Astrocyte (in vitro differentiated cells and primary cell): ENCODE measurements around the gene LZTFL1. TPM values are rescaled to one million over a fixed set of nuclear protein-coding genes. Genes with fewer than 3 reads are reported as not detected.

Experiments used
- DNase-seq: peaks from one replicate; pipeline ENCODE4 v3.0.0-alpha.2; 2010; ENCODE audit warnings: low read depth
- FAIRE-seq: peaks from 2 replicates; lab custom pipeline; 2011; peaks lifted over from hg19 to GRCh38; lab: Jason Lieb, UNC
- H2AFZ ChIP-seq: 2 replicates; pipeline ENCODE4 v1.6.0; 2012; ENCODE audit warnings: low read depth, low read length, inconsistent platforms
- H3K27ac ChIP-seq: 2 replicates; pipeline ENCODE4 v1.5.1; 2011; ENCODE audit warnings: low read depth, low read length, inconsistent platforms
- H3K27me3 ChIP-seq: 2 replicates; pipeline ENCODE4 v1.6.0; 2011; ENCODE audit warnings: low read length, inconsistent platforms; ENCODE audit not compliant: insufficient read depth
- H3K36me3 ChIP-seq: 2 replicates; pipeline ENCODE4 v1.5.1; 2011; ENCODE audit warnings: low read length, inconsistent platforms; ENCODE audit not compliant: insufficient read depth
- H3K4me1 ChIP-seq: 2 replicates; pipeline ENCODE4 v1.5.1; 2011; ENCODE audit warnings: low read length, inconsistent platforms; ENCODE audit not compliant: insufficient read depth
- H3K4me2 ChIP-seq: 2 replicates; pipeline ENCODE4 v1.6.0; 2012; ENCODE audit warnings: low read length, inconsistent platforms
- H3K4me3 ChIP-seq: 2 replicates; pipeline ENCODE4 v1.5.1; 2011; ENCODE audit warnings: low read depth, mild to moderate bottlenecking, low read length, inconsistent platforms; ENCODE audit not compliant: insufficient read depth
- H3K79me2 ChIP-seq: 2 replicates; pipeline ENCODE4 v1.6.0; 2012; ENCODE audit warnings: mild to moderate bottlenecking, low read length, inconsistent platforms; ENCODE audit not compliant: insufficient read depth
- H3K9ac ChIP-seq: 2 replicates; pipeline ENCODE4 v1.6.0; 2012; ENCODE audit warnings: mild to moderate bottlenecking, low read length, inconsistent platforms
- H3K9me3 ChIP-seq: 2 replicates; pipeline ENCODE4 v1.5.1; 2012; ENCODE audit warnings: low read depth, mild to moderate bottlenecking, low read length, inconsistent platforms; ENCODE audit not compliant: insufficient read depth
- H4K20me1 ChIP-seq: 2 replicates; pipeline ENCODE4 v1.6.0; 2012; ENCODE audit warnings: low read length, inconsistent platforms; ENCODE audit not compliant: insufficient read depth
- H3K27ac Mint-ChIP-seq: one replicate; pipeline ENCODE4 v1.8.0; 2021; ENCODE audit warnings: mild to moderate bottlenecking, mixed read lengths; ENCODE audit not compliant: unreplicated experiment
- H3K27me3 Mint-ChIP-seq: one replicate; pipeline ENCODE4 v1.8.0; 2021; ENCODE audit warnings: low read depth, mixed read lengths; ENCODE audit not compliant: unreplicated experiment
- H3K36me3 Mint-ChIP-seq: one replicate; pipeline ENCODE4 v1.8.0; 2021; ENCODE audit warnings: low read depth, mixed read lengths; ENCODE audit not compliant: unreplicated experiment
- H3K4me1 Mint-ChIP-seq: one replicate; pipeline ENCODE4 v1.8.0; 2021; ENCODE audit warnings: low read depth, mixed read lengths; ENCODE audit not compliant: unreplicated experiment
- H3K4me3 Mint-ChIP-seq: one replicate; pipeline ENCODE4 v1.8.0; 2021; ENCODE audit warnings: mild to moderate bottlenecking, moderate library complexity, mixed read lengths; ENCODE audit not compliant: unreplicated experiment
- H3K9me3 Mint-ChIP-seq: one replicate; pipeline ENCODE4 v1.8.0; 2021; ENCODE audit warnings: mild to moderate bottlenecking, mixed read lengths; ENCODE audit not compliant: unreplicated experiment
- CTCF ChIP-seq: IDR thresholded peaks from 2 replicates; pipeline ENCODE4 v1.5.1; 2011; ENCODE audit warnings: low read depth, mild to moderate bottlenecking, inconsistent platforms, low read length, moderate library complexity; ENCODE audit not compliant: insufficient read depth
- EZH2 ChIP-seq: IDR thresholded peaks from 2 replicates; pipeline ENCODE4 v1.6.1; 2012; ENCODE audit warnings: mild to moderate bottlenecking, low read length, inconsistent platforms; ENCODE audit not compliant: insufficient read depth
- total RNA-seq: library from RNA; stranded (reverse); gene quantifications from 2 replicates; pipeline ENCODE4 v1.2.1, GENCODE V29; 2021

Gene LZTFL1
- total RNA-seq, 1 donor from 2014 or later, result 20.6 TPM

GRCh38 chr3:45868213-45868612 is 26.3 kb upstream of the LZTFL1 start:
- H3K27me3 ChIP-seq, result peaks cover 2% of the 10 kb centered on the region
- Mint-ChIP-seq H3K27me3 (peaks cover 21% of the 10 kb centered on the region), H3K4me3 (no peak overlapping the region), H3K9me3 (no peaks in the 10 kb centered on the region), H3K4me1 (no peaks in the 10 kb centered on the region), H3K27ac (no peak overlapping the region), H3K36me3 (no peaks in the 10 kb centered on the region)
- no peaks in the 10 kb centered on the region for H3K79me2 ChIP-seq
- H3K9ac ChIP-seq, result no peak overlapping the region
- DNase-seq (no peak), FAIRE-seq (no peak)
- peaks cover 4% of the 10 kb centered on the region for H3K9me3 ChIP-seq
- no peak overlapping the region for H3K27ac ChIP-seq
- H4K20me1 ChIP-seq, result no peaks in the 10 kb centered on the region
- no peak overlapping the region for H2AFZ ChIP-seq
- TF ChIP-seq EZH2 (no peak), CTCF (no peak)
- no peak overlapping the region for H3K4me3 ChIP-seq
- H3K4me1 ChIP-seq, result no peaks in the 10 kb centered on the region
- no peak overlapping the region for H3K4me2 ChIP-seq
- no peaks in the 10 kb centered on the region for H3K36me3 ChIP-seq

- Histone ChIP-seq H3K36me3 (no peaks in the 10 kb centered on the region), H3K4me3 (no peak overlapping the region), H3K9me3 (peaks cover 6% of the 10 kb centered on the region), H3K4me2 (no peak overlapping the region), H2AFZ (no peak overlapping the region), H3K4me1 (no peaks in the 10 kb centered on the region), H4K20me1 (no peaks in the 10 kb centered on the region), H3K9ac (no peak overlapping the region), H3K79me2 (no peaks in the 10 kb centered on the region), H3K27me3 (peaks cover 7% of the 10 kb centered on the region), H3K27ac (no peak overlapping the region)
- DNase-seq (no peak), FAIRE-seq (no peak)
- no peaks in the 10 kb centered on the region for H3K4me1 Mint-ChIP-seq
- TF ChIP-seq CTCF, result no peak
- no peak for TF ChIP-seq EZH2
- H3K9me3 Mint-ChIP-seq, result no peaks in the 10 kb centered on the region
- peaks cover 25% of the 10 kb centered on the region for H3K27me3 Mint-ChIP-seq
- no peak overlapping the region for H3K4me3 Mint-ChIP-seq
- no peak overlapping the region for H3K27ac Mint-ChIP-seq
- H3K36me3 Mint-ChIP-seq, result no peaks in the 10 kb centered on the region
Measured at GRCh38 chr3:45865563-45865962, 23.6 kb upstream of the LZTFL1 start.

GRCh38 chr3:45864760-45865519 is 23.0 kb upstream of the LZTFL1 start:
- no peak overlapping the region for H2AFZ ChIP-seq
- DNase-seq, result no peak
- H3K36me3 ChIP-seq, result no peaks in the 10 kb centered on the region
- H3K9ac ChIP-seq, result no peak overlapping the region
- H3K27ac Mint-ChIP-seq, result no peak overlapping the region
- no peak overlapping the region for H3K4me3 ChIP-seq
- TF ChIP-seq CTCF (no peak), EZH2 (no peak)
- no peak overlapping the region for H3K27ac ChIP-seq
- H3K36me3 Mint-ChIP-seq, result no peaks in the 10 kb centered on the region
- no peaks in the 10 kb centered on the region for H3K79me2 ChIP-seq
- no peaks in the 10 kb centered on the region for H4K20me1 ChIP-seq
- H3K27me3 ChIP-seq, result peaks cover 7% of the 10 kb centered on the region
- H3K4me1 ChIP-seq, result no peaks in the 10 kb centered on the region
- no peak overlapping the region for H3K4me3 Mint-ChIP-seq
- no peak for FAIRE-seq
- no peaks in the 10 kb centered on the region for H3K9me3 Mint-ChIP-seq
- no peaks in the 10 kb centered on the region for H3K4me1 Mint-ChIP-seq
- H3K9me3 ChIP-seq, result peaks cover 6% of the 10 kb centered on the region
- H3K27me3 Mint-ChIP-seq, result peaks cover 23% of the 10 kb centered on the region
- no peak overlapping the region for H3K4me2 ChIP-seq
